ENCODE results near the gene CD53.

DNA sequence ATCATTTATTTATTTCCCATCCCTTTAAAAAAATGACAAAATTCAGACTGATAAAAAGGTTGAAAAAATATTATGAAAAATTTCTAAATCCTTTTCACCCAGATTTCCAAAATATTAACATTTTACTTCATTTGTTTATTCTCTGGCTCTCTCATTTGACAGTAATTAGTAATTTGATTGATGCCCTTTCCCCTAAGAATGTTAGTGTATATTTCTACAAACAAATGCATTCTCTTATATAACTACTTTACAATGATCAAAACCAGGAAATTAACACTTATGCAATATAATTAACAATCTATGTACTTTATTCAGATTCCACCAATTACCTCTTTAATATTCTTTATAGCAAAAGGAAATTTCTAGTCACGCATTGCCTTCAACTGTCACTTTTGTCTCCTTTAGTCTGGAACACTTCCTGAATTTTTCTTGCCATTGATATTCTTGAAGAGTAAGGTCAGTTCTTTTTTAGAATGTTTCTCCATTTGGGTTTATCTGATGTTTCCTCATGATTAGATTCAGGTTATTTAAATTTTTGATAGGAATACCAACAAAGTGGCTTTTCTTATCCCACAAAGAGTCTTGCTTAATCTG lies 3.9 kb downstream of the CD53 start:
- TF ChIP-seq, protein P1, sequence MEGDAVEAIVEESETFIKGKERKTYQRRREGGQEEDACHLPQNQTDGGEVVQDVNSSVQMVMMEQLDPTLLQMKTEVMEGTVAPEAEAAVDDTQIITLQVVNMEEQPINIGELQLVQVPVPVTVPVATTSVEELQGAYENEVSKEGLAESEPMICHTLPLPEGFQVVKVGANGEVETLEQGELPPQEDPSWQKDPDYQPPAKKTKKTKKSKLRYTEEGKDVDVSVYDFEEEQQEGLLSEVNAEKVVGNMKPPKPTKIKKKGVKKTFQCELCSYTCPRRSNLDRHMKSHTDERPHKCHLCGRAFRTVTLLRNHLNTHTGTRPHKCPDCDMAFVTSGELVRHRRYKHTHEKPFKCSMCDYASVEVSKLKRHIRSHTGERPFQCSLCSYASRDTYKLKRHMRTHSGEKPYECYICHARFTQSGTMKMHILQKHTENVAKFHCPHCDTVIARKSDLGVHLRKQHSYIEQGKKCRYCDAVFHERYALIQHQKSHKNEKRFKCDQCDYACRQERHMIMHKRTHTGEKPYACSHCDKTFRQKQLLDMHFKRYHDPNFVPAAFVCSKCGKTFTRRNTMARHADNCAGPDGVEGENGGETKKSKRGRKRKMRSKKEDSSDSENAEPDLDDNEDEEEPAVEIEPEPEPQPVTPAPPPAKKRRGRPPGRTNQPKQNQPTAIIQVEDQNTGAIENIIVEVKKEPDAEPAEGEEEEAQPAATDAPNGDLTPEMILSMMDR (IDR thresholded peaks at IDR 0.05; ENCODE audit: poor library complexity), result no peak
- no peak for TF ChIP-seq EZH2phosphoT487 (IDR thresholded peaks at IDR 0.05; ENCODE audit: low read depth, severe bottlenecking, unreplicated experiment)
- TF ChIP-seq EZH2 (IDR thresholded peaks at IDR 0.05; ENCODE audit: borderline replicate concordance), result no peak
